GM23338 (cell line): ENCODE results near the gene IGFLR1.

ENCODE experiments used
- CREB1 ChIP-seq: fragments of 250-450 bp; sonication (Bioruptor Pico); IDR thresholded peaks from 2 replicates; pipeline ENCODE4 v1.5.0; 2020; ENCODE audit warnings: low read depth, mild to moderate bottlenecking, moderate library complexity
- EZH2 ChIP-seq: fragments of 200-600 bp; sonication (generic); IDR thresholded peaks from one replicate; pipeline ENCODE4 v1.8.0; 2017; ENCODE audit warnings: antibody characterized with exemption, mild to moderate bottlenecking, low read depth; ENCODE audit not compliant: unreplicated experiment
- EZH2phosphoT487 ChIP-seq: fragments of 200-600 bp; sonication (generic); IDR thresholded peaks from one replicate; pipeline ENCODE4 v1.8.1; 2018; ENCODE audit warnings: antibody characterized with exemption; ENCODE audit not compliant: unreplicated experiment
- JUNB ChIP-seq: IDR thresholded peaks from one replicate; pipeline ENCODE4 v1.6.1; 2016; ENCODE audit warnings: antibody characterized with exemption; ENCODE audit not compliant: unreplicated experiment
- POLR2AphosphoS5 ChIP-seq: IDR thresholded peaks from 2 replicates; pipeline ENCODE4 v1.6.1; 2016; ENCODE audit warnings: antibody characterized with exemption, low read depth
- ZNF331 ChIP-seq: fragments of 250-450 bp; sonication (Bioruptor Pico); IDR thresholded peaks from 2 replicates; pipeline ENCODE4 v1.5.0; 2020; ENCODE audit warnings: low read depth, mild to moderate bottlenecking, moderate library complexity
- TF ChIP-seq, protein P1 (sequence below): IDR thresholded peaks from one replicate; pipeline ENCODE4 v1.6.1; 2018; ENCODE audit warnings: antibody characterized with exemption; ENCODE audit not compliant: unreplicated experiment
- TF ChIP-seq, protein P2 (sequence below), 2 experiments: fragments of 200-600 bp in 1 of 2; sonication (generic) in 1 of 2; conservative IDR thresholded peaks; 2 replicates each; pipeline versions ENCODE4 v1.5.1 to v1.6.1; 2016 to 2017; ENCODE audit warnings: antibody characterized with exemption in 2 of 2, low read depth in 2 of 2, mild to moderate bottlenecking in 2 of 2, moderate library complexity in 1 of 2
- TF ChIP-seq, protein P3 (sequence below): IDR thresholded peaks from 2 replicates; pipeline ENCODE4 v1.6.1; 2016; ENCODE audit warnings: antibody characterized with exemption

DNA sequence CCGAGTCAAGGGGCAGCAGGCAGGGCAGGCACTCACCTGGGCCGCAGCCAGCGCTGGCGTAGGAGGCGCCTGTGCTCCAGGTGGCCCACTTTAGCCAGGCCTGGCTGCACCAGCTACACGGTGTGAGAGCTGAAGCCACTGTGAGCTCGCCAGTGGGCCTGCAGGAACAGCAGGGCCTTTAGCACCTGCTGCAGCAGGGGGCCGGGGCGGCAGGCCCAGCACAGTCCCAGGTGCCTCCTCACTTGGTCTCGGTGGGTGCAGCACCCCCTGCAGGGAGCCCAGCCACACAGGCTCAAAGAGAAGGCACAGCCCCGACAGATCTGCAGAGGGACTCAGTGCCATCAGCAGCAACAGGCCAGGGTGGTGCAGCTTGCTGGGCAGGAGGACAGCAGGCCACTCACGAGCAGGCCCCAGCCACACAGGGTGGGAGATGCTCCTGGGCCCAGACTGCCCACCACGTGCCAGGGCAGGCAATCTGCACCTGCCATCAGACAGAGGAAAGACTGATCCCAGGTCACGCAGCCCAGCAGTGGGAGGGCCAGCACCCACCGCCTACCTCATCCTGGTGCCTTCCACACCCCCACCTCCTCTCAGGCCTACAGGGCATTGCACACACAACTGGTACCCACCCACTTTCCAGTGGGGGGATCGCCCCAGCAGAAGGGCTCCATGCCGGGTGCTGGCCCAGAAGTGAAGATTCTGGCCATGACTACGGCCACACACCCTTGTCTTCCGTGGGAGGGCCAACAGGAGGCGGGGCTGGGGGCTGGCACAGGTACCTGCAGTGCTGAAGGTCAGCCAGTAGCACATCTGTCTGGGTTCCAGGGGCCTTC lies 48.9 kb upstream of the IGFLR1 start:
- TF ChIP-seq, protein P1, sequence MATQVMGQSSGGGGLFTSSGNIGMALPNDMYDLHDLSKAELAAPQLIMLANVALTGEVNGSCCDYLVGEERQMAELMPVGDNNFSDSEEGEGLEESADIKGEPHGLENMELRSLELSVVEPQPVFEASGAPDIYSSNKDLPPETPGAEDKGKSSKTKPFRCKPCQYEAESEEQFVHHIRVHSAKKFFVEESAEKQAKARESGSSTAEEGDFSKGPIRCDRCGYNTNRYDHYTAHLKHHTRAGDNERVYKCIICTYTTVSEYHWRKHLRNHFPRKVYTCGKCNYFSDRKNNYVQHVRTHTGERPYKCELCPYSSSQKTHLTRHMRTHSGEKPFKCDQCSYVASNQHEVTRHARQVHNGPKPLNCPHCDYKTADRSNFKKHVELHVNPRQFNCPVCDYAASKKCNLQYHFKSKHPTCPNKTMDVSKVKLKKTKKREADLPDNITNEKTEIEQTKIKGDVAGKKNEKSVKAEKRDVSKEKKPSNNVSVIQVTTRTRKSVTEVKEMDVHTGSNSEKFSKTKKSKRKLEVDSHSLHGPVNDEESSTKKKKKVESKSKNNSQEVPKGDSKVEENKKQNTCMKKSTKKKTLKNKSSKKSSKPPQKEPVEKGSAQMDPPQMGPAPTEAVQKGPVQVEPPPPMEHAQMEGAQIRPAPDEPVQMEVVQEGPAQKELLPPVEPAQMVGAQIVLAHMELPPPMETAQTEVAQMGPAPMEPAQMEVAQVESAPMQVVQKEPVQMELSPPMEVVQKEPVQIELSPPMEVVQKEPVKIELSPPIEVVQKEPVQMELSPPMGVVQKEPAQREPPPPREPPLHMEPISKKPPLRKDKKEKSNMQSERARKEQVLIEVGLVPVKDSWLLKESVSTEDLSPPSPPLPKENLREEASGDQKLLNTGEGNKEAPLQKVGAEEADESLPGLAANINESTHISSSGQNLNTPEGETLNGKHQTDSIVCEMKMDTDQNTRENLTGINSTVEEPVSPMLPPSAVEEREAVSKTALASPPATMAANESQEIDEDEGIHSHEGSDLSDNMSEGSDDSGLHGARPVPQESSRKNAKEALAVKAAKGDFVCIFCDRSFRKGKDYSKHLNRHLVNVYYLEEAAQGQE, result no peak
- TF ChIP-seq, protein P2, sequence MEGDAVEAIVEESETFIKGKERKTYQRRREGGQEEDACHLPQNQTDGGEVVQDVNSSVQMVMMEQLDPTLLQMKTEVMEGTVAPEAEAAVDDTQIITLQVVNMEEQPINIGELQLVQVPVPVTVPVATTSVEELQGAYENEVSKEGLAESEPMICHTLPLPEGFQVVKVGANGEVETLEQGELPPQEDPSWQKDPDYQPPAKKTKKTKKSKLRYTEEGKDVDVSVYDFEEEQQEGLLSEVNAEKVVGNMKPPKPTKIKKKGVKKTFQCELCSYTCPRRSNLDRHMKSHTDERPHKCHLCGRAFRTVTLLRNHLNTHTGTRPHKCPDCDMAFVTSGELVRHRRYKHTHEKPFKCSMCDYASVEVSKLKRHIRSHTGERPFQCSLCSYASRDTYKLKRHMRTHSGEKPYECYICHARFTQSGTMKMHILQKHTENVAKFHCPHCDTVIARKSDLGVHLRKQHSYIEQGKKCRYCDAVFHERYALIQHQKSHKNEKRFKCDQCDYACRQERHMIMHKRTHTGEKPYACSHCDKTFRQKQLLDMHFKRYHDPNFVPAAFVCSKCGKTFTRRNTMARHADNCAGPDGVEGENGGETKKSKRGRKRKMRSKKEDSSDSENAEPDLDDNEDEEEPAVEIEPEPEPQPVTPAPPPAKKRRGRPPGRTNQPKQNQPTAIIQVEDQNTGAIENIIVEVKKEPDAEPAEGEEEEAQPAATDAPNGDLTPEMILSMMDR (conservative IDR thresholded peaks at IDR 0.05; ENCODE audit: low read depth in 2 of 2), result peak; percentile 17 to 48; a peak in 3 of 4 replicates
- TF ChIP-seq EZH2phosphoT487 (no peak), POLR2AphosphoS5 (no peak), EZH2 (no peak), JUNB (no peak), ZNF331 (CRISPR knock-in tag) (no peak), CREB1 (no peak)
- TF ChIP-seq, protein P3, sequence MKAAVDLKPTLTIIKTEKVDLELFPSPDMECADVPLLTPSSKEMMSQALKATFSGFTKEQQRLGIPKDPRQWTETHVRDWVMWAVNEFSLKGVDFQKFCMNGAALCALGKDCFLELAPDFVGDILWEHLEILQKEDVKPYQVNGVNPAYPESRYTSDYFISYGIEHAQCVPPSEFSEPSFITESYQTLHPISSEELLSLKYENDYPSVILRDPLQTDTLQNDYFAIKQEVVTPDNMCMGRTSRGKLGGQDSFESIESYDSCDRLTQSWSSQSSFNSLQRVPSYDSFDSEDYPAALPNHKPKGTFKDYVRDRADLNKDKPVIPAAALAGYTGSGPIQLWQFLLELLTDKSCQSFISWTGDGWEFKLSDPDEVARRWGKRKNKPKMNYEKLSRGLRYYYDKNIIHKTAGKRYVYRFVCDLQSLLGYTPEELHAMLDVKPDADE, result no peak
